MM.1S (cell line): ENCODE data around the gene LHB.

Experiments
- DNase-seq: peaks from one replicate; pipeline ENCODE4 v3.0.0-alpha.2; 2015
- H2AFZ ChIP-seq: fragments of 300-600 bp; sonication (generic); 2 replicates; pipeline ENCODE4 v1.6.0; 2016; ENCODE audit warnings: antibody characterized with exemption, low read length
- H3F3A ChIP-seq: fragments of 300-600 bp; sonication (generic); 2 replicates; pipeline ENCODE4 v1.6.1; 2016; ENCODE audit warnings: mild to moderate bottlenecking, antibody characterized with exemption, low read length, moderate library complexity, mixed read lengths; ENCODE audit not compliant: insufficient read depth
- H3K27ac ChIP-seq: fragments of 300-600 bp; sonication (generic); 2 replicates; pipeline ENCODE4 v1.5.1; 2016; ENCODE audit warnings: mild to moderate bottlenecking, low read length
- H3K27me3 ChIP-seq: fragments of 300-600 bp; sonication (generic); replicated peaks from 2 replicates; pipeline ENCODE4 v1.6.0; 2016; ENCODE audit warnings: low read length; ENCODE audit not compliant: insufficient read depth
- H3K36me3 ChIP-seq: fragments of 300-600 bp; sonication (generic); replicated peaks from 2 replicates; pipeline ENCODE4 v1.6.1; 2016; ENCODE audit warnings: mild to moderate bottlenecking, low read length, mixed read lengths; ENCODE audit not compliant: insufficient read depth
- H3K4me1 ChIP-seq: fragments of 300-600 bp; sonication (generic); 2 replicates; pipeline ENCODE4 v1.6.1; 2016; ENCODE audit warnings: low read length, mixed read lengths
- H3K4me2 ChIP-seq: fragments of 300-600 bp; sonication (generic); 2 replicates; pipeline ENCODE4 v1.6.0; 2016; ENCODE audit warnings: low read depth, low read length
- H3K4me3 ChIP-seq: fragments of 300-600 bp; sonication (generic); 2 replicates; pipeline ENCODE4 v1.5.1; 2016; ENCODE audit warnings: low read length, mixed read lengths
- H3K79me2 ChIP-seq: fragments of 300-600 bp; sonication (generic); 2 replicates; pipeline ENCODE4 v1.6.1; 2016; ENCODE audit warnings: mixed run types, low read length, mixed read lengths
- H3K9ac ChIP-seq: fragments of 300-600 bp; sonication (generic); 2 replicates; pipeline ENCODE4 v1.6.1; 2016; ENCODE audit warnings: low read length, mixed read lengths
- H3K9me2 ChIP-seq: fragments of 300-600 bp; sonication (generic); replicated peaks from 2 replicates; pipeline ENCODE4 v1.6.1; 2016; ENCODE audit warnings: mild to moderate bottlenecking, low read length, mixed read lengths; ENCODE audit not compliant: insufficient read depth
- H3K9me3 ChIP-seq: fragments of 300-600 bp; sonication (generic); replicated peaks from 2 replicates; pipeline ENCODE4 v1.6.1; 2016; ENCODE audit warnings: mild to moderate bottlenecking, low read length, mixed read lengths; ENCODE audit not compliant: insufficient read depth
- H4K20me1 ChIP-seq: fragments of 300-600 bp; sonication (generic); 2 replicates; pipeline ENCODE4 v1.6.1; 2016; ENCODE audit warnings: mild to moderate bottlenecking, low read length, moderate library complexity, mixed read lengths; ENCODE audit not compliant: insufficient read depth
- EZH2 ChIP-seq: fragments of 300-600 bp; sonication (generic); optimal IDR thresholded peaks from 2 replicates; pipeline ENCODE3; 2017; ENCODE audit warnings: low read depth, mild to moderate bottlenecking, antibody characterized with exemption, low read length, mixed read lengths
- EZH2phosphoT487 ChIP-seq: fragments of 300-600 bp; sonication (generic); IDR thresholded peaks from 2 replicates; pipeline ENCODE4 v1.6.1; 2018; ENCODE audit warnings: antibody characterized with exemption, low read length
- TF ChIP-seq, protein P1 (sequence below): fragments of 300-600 bp; sonication (generic); IDR thresholded peaks from 2 replicates; pipeline ENCODE4 v1.5.1; 2016; ENCODE audit warnings: antibody characterized with exemption, low read length, mixed read lengths

The LHB gene

GRCh38 chr19:48993175-48994034 lies 23.5 kb downstream of the LHB start, which contains the start of the genes GYS1 and RUVBL2:
Gene GYS1, minus strand, starts transcription at chr19:48993309. Its CDS starts 197 bp downstream, at chr19:48993112.
Gene RUVBL2, plus strand, starts transcription at chr19:48993887. Its CDS starts 25 bp downstream, at chr19:48993912.
- Histone ChIP-seq H3K27ac (peak within 1 kb of the TSS; percentile 89), H3K79me2 (peaks cover 75% of the 10 kb centered on the region), H3K4me1 (peaks cover 10% of the 10 kb centered on the region), H4K20me1 (no peaks in the 10 kb centered on the region), H3K4me2 (peak within 1 kb of the TSS; percentile 89), H3K4me3 (peak within 1 kb of the TSS; percentile 96), H3K9ac (peak within 1 kb of the TSS; percentile 87), H3K27me3 (no peaks in the 10 kb centered on the region), H3F3A (no peaks in the 10 kb centered on the region), H2AFZ (peak within 1 kb of the TSS; percentile 77), H3K9me2 (no peaks in the 10 kb centered on the region), H3K36me3 (no peaks in the 10 kb centered on the region), H3K9me3 (no peaks in the 10 kb centered on the region)
- peak; percentile 100 for DNase-seq
- TF ChIP-seq EZH2 = no peak
- TF ChIP-seq EZH2phosphoT487 = no peak
- TF ChIP-seq, protein P1, sequence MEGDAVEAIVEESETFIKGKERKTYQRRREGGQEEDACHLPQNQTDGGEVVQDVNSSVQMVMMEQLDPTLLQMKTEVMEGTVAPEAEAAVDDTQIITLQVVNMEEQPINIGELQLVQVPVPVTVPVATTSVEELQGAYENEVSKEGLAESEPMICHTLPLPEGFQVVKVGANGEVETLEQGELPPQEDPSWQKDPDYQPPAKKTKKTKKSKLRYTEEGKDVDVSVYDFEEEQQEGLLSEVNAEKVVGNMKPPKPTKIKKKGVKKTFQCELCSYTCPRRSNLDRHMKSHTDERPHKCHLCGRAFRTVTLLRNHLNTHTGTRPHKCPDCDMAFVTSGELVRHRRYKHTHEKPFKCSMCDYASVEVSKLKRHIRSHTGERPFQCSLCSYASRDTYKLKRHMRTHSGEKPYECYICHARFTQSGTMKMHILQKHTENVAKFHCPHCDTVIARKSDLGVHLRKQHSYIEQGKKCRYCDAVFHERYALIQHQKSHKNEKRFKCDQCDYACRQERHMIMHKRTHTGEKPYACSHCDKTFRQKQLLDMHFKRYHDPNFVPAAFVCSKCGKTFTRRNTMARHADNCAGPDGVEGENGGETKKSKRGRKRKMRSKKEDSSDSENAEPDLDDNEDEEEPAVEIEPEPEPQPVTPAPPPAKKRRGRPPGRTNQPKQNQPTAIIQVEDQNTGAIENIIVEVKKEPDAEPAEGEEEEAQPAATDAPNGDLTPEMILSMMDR = peak; percentile 90

DNA sequence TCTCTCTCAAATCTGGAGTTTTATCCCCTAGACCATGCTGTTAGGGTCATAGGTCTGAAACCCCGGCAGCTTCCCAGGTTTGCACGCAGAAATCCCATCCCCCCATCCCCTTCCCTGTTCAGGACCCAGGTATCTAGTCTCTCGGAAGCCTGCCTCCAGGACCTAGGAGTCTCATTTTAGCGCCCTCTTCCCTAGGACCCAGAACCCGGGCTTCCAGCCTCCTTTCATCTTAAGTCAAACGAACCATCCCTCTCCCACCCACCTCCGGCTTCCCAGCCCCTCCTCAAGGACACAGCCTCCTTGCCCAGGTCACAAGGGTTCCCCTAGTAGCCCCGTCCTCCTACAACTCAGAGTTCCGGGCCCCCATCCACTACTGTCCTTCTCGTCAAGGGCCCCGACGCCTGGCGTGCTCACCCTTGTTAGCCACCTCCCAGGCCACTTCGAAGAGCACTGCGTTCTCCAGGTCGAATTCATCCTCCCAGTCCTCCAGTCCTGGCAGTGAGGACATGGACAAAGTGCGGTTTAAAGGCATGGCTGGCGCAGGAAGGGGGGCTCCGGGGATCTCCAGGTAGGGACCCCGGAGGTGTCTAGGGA lies 24.2 kb downstream of the LHB start:
- peak overlapping the region; percentile 69 for H2AFZ ChIP-seq
- H3K9me3 ChIP-seq = no peaks in the 10 kb centered on the region
- no peak for DNase-seq
- H3K79me2 ChIP-seq = peaks cover 68% of the 10 kb centered on the region
- no peaks in the 10 kb centered on the region for H3K9me2 ChIP-seq
- no peaks in the 10 kb centered on the region for H3F3A ChIP-seq
- peak overlapping the region; percentile 89; the same call in 1 of the 2 replicates for H3K27ac ChIP-seq
- H3K4me2 ChIP-seq = peak overlapping the region; percentile 62
- H3K36me3 ChIP-seq = no peaks in the 10 kb centered on the region
- peaks cover 10% of the 10 kb centered on the region for H3K4me1 ChIP-seq
- peak overlapping the region; percentile 96 for H3K4me3 ChIP-seq
- TF ChIP-seq EZH2phosphoT487 = no peak
- TF ChIP-seq EZH2 = no peak
- TF ChIP-seq, protein P1 = no peak
- no peaks in the 10 kb centered on the region for H4K20me1 ChIP-seq
- peak overlapping the region; percentile 75 for H3K9ac ChIP-seq
- H3K27me3 ChIP-seq = no peaks in the 10 kb centered on the region

GRCh38 chr19:48991873-48992580 lies 24.9 kb downstream of the LHB start:
- Histone ChIP-seq H3K27ac (peak overlapping the region; percentile 89; the same call in 1 of the 2 replicates), H3K79me2 (peaks cover 63% of the 10 kb centered on the region)
- peak; percentile 37 for DNase-seq

More at GRCh38 chr19:48991873-48992580, 24.9 kb downstream of the LHB start:
- TF ChIP-seq EZH2phosphoT487 = no peak
- no peak for TF ChIP-seq EZH2
- TF ChIP-seq, protein P1 = no peak
- H3K4me2 ChIP-seq = peak overlapping the region; percentile 62
- H4K20me1 ChIP-seq = no peaks in the 10 kb centered on the region
- peak overlapping the region; percentile 69 for H2AFZ ChIP-seq
- no peaks in the 10 kb centered on the region for H3F3A ChIP-seq
- peak overlapping the region; percentile 75 for H3K9ac ChIP-seq
- H3K9me2 ChIP-seq = no peaks in the 10 kb centered on the region
- no peaks in the 10 kb centered on the region for H3K27me3 ChIP-seq
- no peaks in the 10 kb centered on the region for H3K9me3 ChIP-seq
- peak overlapping the region; percentile 96 for H3K4me3 ChIP-seq
- H3K4me1 ChIP-seq = peaks cover 10% of the 10 kb centered on the region
- no peaks in the 10 kb centered on the region for H3K36me3 ChIP-seq
